ENCODE measurements around the gene GALP. TPM values are rescaled to one million over a fixed set of nuclear protein-coding genes. Genes with fewer than 3 reads are reported as not detected.
A peak's percentile ranks its signal among the peaks of the same experiment; 100 is the strongest.

GALP gene
- total RNA-seq, 1 experiment from 2014 or later: not detected

GRCh38 chr19:56140583-56141416 is 35.0 kb upstream of the GALP start, which contains the start of gene ZNF444:
Gene ZNF444 (plus strand): TSS chr19:56141287. CDS start chr19:56146912, 5,625 bp downstream.
- peak within 1 kb of the TSS; percentile 91 for H3K4me2 ChIP-seq (ENCODE audit: low read length)
- H3K27ac ChIP-seq (ENCODE audit: low read length): peak within 1 kb of the TSS; percentile 41
- H3K9me3 ChIP-seq (ENCODE audit: low read length): no peaks in the 10 kb centered on the region
- intact Hi-C loops (cut with micrococcal nuclease): loop anchor here (1.0 to 5.0 kb wide), 3 partner anchors 19 to 337 kb away; partner anchors contain the start of genes ZNF667 and ZNF787
- DNase-seq (peak; percentile 99), ATAC-seq (peak; percentile 88)
- H3K4me3 ChIP-seq (ENCODE audit: low read length): peak within 1 kb of the TSS; percentile 80
- peaks cover 21% of the 10 kb centered on the region for H3K4me1 ChIP-seq (ENCODE audit: insufficient read depth, low read length)
- H3K79me2 ChIP-seq (ENCODE audit: low read length): peaks cover 40% of the 10 kb centered on the region
- H2AFZ ChIP-seq (ENCODE audit: low read length): peak within 1 kb of the TSS; percentile 91
- H3K9ac ChIP-seq (ENCODE audit: low read length): peak within 1 kb of the TSS; percentile 67
- H3F3A ChIP-seq (ENCODE audit: low read length, unreplicated experiment): no peaks in the 10 kb centered on the region
- H3K36me3 ChIP-seq (ENCODE audit: low read depth, low read length): no peaks in the 10 kb centered on the region
- H3K27me3 ChIP-seq (ENCODE audit: low read length): no peaks in the 10 kb centered on the region
- ChIA-PET POLR2A (ENCODE audit: unreplicated experiment) (no interaction called here), CTCF (interaction anchor here (0.6 to 1.0 kb wide), 2 partner anchors 31 to 113 kb away, joined by 3 to 4 read pairs; no protein-coding TSS in a partner anchor)
- BruUV-seq (replicated peaks): no TSS peak
- H4K20me1 ChIP-seq (ENCODE audit: low read length): no peaks in the 10 kb centered on the region
- no peaks in the 10 kb centered on the region for H3K9me2 ChIP-seq (replicated peaks; ENCODE audit: low read length)
- no peak for TF ChIP-seq EZH2phosphoT487 (IDR thresholded peaks at IDR 0.05; ENCODE audit: borderline replicate concordance, low read length)
- no peak for TF ChIP-seq EZH2 (IDR thresholded peaks at IDR 0.05; ENCODE audit: low read length, unreplicated experiment)
- TF ChIP-seq CTCF (conservative IDR thresholded peaks at IDR 0.05; ENCODE audit: low read depth, low read length): no peak

- Histone ChIP-seq H3K79me2 (ENCODE audit: low read length) (peaks cover 44% of the 10 kb centered on the region), H3K27me3 (ENCODE audit: low read length) (no peaks in the 10 kb centered on the region), H3K9me2 (replicated peaks; ENCODE audit: low read length) (no peaks in the 10 kb centered on the region), H3K4me2 (ENCODE audit: low read length) (peak overlapping the region; percentile 91), H3K9ac (ENCODE audit: low read length) (peak overlapping the region; percentile 67), H3K4me1 (ENCODE audit: insufficient read depth, low read length) (peaks cover 21% of the 10 kb centered on the region), H3F3A (ENCODE audit: low read length, unreplicated experiment) (no peaks in the 10 kb centered on the region), H3K4me3 (ENCODE audit: low read length) (peak overlapping the region; percentile 80), H3K9me3 (ENCODE audit: low read length) (no peaks in the 10 kb centered on the region), H4K20me1 (ENCODE audit: low read length) (no peaks in the 10 kb centered on the region), H3K27ac (ENCODE audit: low read length) (peak overlapping the region; percentile 31), H2AFZ (ENCODE audit: low read length) (peak overlapping the region; percentile 91), H3K36me3 (ENCODE audit: low read depth, low read length) (no peaks in the 10 kb centered on the region)
- intact Hi-C loops (cut with micrococcal nuclease): loop anchor here (1.0 to 5.0 kb wide), 2 partner anchors 174 to 336 kb away; partner anchors contain the start of gene ZNF667
- BruUV-seq (replicated peaks): no TSS peak
- ChIA-PET POLR2A (ENCODE audit: unreplicated experiment) (no interaction called here), CTCF (interaction anchor here (0.6 to 1.0 kb wide), 2 partner anchors 30 to 192 kb away, joined by 3 to 8 read pairs; no protein-coding TSS in a partner anchor)
- TF ChIP-seq CTCF (conservative IDR thresholded peaks at IDR 0.05; ENCODE audit: low read depth, low read length): no peak
- no peak for TF ChIP-seq EZH2phosphoT487 (IDR thresholded peaks at IDR 0.05; ENCODE audit: borderline replicate concordance, low read length)
- no peak for TF ChIP-seq EZH2 (IDR thresholded peaks at IDR 0.05; ENCODE audit: low read length, unreplicated experiment)
- ATAC-seq: no peak
- DNase-seq: no peak
Measured at GRCh38 chr19:56141417-56141993, 34.3 kb upstream of the GALP start.
